GM21576 (cell line): ENCODE results near the gene ACBD6.

Experiments
- ATAC-seq: cut with Tn5 transposase; IDR thresholded peaks from one replicate; pipeline ENCODE4 v1.9.1; 2021; ENCODE audit warnings: mild to moderate bottlenecking, moderate library complexity; ENCODE audit not compliant: unreplicated experiment

The ACBD6 gene

DNA sequence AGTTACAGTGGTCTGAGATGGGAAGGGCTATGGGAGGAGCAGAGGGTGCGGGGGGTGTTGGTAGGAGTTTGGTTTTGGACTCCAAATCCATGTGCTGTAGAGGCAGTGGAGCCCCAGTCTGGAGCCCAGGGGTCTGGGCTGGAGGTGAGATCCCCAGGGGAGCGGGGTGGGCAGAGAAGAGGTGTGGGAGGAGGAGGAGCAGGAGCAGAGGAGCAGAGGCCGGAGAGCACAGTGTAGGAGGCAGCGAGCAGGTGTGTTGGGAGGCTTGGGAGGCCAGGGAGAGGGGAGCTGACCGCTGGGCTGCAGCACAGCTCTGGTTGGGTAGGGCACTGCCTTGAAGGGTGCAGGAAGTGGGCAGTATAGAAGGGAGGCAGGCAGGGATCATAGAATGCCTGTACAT is 243.4 kb downstream of the ACBD6 start:
- ATAC-seq: no peak

DNA sequence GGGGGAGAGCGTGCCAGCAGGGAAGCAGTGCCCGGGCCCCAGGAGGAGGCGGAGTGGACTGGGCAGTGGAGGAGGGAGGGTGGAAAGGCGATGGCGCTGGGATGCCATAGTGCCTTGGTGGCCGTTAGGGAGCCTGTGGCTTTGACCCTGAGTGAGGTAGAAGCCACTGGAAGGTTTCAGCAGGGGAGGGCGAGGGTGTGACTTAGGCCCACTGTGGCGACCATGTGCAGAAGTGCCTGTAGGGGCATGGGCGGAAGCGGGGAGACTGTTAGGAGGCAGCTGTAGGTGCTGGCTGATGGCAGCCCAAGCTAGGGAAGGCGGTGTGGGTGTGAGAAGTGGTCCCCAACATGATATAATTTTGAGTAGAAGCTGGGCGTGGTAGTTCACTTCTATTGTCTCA is 244.1 kb downstream of the ACBD6 start:
- ATAC-seq: no peak

DNA sequence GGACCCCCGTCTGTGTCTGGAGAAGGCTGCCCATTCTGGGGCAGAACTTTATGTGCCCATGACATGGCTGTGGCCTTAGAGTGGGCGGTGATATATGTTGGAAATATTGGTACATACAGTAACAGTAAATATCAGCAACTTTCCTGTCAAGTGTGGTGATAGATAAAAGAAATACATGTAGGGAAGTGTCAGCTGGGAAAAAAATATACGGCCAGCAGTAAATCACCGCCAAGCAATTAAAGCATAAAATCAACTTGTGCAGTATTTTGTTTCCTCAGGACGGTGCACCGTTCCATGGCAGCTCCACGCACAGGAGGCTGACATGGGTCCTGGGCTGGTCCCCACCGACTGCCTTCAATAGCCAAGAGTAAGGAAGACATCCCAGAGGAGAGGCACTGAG is 244.9 kb downstream of the ACBD6 start:
- no peak for ATAC-seq

DNA sequence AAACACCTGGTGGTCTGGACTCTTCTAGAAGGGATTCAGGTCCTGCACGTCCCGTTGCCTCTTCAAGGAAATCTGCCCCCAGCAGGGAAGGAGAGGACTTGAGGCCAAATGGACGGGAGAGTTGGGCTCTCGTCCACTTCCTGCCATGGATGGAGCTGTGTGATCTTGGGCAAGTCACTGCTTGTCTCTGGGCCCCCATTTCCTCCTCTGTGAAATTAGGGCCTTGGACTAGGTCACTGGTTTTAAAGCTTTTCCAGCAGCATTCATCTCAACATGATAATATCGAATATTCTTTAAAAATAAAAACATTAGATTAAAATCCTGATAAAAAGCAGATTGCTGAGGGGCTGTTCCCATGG is 245.4 kb downstream of the ACBD6 start:
- ATAC-seq: no peak

DNA sequence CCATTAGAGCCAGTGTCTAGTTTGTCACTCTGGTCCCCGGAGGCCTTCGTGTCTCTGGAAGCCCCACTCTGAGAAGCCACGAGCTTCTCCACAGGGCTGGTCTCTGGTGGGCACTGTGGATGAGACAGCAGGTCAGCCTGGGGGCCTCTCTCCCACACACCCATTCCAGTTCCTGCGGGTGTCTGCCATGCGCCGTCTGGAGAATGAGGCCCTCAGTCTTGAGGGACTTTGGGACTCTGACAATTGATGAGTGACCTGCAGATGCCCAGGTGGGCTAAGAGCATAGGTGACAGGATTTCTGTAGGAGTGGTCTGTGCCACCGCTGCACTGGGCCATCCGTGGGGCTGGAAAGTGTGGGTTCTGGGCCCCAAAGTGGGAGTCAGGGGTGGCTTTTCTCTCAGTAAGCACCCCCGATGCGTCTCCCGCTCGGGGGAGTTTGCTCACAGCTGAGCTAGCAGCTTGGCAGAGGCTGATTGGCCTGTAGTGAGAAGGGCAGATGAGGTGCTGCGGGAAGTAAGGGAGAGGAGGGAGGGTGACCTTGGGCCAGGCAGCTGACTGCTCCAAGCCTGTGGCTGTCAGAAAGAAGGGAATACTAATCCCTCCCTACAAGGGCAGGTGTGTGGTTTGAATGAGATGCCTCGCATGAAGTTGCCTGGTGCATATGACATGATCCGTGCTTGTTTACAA is 245.9 kb downstream of the ACBD6 start:
- ATAC-seq: no peak

DNA sequence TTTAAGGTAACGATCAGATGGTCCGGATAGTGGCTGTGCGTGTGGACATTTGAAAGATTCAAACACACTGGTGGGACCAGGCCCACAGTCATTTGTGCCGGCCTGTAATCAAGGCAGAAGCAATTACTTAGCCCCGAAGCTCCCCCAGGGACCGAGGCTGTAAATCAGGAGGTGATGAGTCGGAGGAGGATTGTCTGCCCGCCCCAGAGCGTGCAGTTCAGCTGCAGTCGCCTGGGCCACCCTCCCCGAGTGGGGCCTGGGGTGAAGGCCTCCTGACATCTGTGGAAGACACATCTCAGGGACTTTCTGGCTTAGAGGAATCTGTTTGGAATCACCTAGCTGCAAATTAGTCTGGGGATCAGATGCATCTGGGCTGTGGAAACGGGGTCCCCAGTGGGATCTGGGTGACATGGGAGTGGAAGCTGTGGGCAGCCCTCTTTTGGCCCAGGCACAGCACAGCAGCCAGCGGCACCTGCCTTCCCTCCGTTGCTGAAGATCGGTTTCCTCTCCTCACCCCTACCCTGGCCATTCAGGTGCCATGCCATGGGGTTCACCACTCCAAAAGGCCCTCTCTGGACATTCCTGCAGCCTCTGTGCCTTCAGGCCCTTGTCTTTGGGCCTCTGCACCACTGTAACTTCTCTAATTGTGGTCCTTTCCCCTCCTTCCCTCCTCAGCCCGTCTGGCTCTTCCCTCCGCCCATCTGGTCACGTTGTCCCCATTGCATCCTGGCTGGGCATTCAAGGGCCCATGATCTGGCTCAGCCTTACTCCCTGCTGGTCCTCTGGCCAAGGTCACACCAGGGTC is 246.6 kb downstream of the ACBD6 start:
- no peak for ATAC-seq

DNA sequence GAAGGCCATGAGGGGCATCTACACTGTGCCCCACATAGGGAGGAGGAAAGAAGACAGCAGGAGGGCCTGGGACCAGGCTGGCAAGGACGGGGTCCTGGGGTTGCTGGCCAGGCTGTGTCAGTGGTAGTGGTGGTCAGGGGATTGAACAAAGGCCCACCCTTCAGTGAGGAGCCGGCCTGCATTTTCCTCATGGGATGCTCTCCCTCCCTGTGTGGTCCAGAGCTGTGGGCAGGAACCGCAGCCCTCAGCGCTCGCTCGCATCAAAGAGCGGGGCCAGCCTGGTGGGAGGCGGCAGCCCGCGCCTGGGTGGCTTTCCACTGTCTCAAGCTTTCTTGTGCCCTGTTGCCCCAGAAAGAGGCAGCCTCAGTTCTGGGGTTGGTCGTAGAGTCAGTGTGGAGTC is 247.5 kb downstream of the ACBD6 start:
- no peak for ATAC-seq

DNA sequence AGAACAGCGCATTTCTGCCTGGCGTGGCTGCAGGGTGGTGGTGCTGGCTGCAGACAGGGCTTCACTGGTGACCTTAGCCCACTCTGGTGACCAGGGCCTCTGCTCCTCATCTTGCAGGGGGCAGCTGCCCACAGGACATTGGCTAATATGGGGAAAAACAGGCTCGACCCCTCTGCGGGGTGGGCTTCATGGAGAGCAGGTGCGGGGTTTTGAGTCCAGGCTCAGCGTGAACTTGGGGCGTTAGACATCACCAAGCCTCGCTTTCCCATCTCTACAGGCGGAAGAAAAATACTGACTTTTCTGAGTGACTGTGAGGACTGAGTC is 247.9 kb downstream of the ACBD6 start:
- no peak for ATAC-seq

DNA sequence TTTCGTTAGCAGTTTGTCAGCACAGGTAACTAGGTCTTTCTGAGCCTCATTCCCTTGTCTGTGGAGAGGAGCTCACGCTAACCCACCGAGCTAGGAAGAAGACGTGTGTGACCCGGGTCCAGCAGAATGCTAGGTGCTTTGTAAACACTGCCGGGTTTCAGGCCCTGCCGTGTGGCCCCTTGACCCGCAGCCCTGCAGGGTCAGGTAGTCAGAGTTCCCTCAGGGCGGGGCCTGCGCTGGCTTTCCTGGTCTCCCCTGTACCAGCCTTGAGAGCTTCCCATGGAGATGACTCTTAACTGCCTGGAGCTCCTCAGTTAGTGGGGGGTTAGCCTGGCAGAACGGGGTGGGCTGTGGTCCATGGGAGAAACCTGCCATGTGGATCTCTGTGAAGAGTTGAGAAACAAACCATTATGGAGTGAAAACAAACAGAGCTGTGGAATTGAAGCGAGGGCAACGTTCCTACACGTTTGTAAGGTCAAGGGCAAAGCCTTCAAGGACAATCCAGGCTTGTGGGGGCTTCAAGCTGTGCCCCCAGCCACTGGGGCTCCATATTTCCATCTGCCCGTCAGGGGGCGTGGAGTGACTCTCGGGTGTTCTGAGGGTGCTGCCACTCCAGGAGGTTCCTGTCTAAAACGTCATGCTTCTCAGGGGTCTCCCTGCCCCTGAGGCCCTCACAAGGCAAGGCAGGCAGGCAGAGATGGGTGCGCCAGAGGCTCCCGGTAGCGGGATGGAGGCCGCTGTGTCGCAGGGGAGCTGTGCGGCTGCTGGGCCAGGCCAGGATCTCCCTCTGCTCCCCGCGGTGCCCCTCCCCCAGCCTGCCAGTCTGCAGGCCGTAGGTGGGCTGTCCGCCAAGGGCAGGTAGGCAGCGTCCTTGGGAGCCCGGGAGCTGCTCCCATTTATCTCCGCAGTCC is 248.5 kb downstream of the ACBD6 start:
- no peak for ATAC-seq

DNA sequence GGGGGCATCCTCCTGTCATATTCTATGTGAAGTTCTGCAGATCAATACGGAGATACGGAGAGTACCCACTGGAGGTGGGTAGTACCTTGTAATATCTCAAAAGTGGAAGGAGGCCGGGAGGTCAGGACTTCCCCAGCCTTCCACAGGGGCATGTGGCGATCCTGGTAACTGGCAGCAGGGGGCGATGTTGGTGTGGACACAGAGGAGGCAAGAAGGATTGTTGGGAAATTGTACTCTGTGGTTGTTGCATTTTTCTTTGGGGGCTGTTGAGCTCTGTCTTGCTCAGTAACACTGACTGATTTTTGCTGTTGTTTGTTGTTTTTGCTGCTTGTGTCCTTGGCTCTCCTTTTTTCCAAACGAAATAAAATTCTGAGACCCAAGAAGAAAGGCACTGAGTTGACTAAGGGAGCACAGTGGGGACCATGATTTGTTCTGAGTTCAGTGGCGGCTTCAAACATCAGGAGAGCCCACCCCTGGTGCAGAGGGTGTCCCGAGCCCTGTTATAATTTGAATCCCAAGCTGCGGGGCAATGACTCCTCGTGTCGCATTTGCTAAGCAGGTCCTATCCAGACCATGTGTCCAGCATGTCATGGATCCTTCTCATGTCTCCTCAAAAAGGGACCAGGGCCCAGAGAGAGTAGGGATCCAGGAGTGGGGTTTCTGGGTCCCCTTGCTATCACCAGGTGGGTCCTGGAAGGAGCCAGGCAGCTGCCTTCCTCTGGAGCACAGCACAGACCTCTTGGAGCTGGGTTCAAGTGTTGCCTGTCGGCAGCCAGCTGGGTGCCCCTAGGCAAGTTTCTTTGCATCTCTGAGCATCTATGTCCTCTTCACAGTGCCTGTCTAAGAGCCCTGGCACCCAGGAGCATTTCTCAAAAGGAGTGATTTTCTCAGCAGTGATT is 249.5 kb downstream of the ACBD6 start:
- ATAC-seq: peak; percentile 76

DNA sequence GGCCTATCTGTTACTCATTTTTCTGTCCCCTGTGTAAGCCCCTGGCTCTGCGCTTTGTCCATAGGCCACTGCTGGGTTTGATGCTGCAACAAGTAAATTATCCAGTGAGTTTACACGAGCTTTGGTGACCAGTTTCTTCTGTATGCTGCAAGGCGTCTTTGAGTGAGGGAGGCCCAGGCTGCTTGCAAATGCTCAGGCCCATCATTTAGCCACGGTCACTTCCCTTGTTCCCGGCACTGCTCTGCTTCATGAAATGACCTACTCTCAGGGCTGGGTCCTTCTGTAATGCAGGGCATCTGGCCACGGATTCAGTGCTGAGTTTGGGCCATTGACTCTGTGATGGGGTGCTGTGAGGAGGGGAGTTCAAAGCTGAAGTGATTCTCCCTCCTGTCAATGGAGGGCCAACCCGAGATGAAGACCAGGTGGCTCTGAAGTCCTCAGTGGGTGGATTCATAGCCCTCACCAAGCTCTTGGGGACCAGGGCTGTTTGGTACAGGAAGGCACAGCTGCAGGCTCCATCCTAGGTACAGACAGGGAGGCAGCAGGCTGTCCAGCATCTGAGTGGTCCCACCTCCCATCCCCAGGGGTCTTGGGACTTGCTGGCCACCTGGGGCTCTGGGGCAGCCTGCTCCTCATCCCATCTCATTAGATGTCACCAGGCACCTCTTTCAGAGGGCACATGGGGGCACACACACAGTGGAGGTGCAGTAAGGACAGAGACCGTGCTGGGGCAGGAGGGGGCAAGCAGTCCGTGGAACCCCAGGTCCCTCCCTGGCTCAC is 250.7 kb downstream of the ACBD6 start:
- no peak for ATAC-seq

DNA sequence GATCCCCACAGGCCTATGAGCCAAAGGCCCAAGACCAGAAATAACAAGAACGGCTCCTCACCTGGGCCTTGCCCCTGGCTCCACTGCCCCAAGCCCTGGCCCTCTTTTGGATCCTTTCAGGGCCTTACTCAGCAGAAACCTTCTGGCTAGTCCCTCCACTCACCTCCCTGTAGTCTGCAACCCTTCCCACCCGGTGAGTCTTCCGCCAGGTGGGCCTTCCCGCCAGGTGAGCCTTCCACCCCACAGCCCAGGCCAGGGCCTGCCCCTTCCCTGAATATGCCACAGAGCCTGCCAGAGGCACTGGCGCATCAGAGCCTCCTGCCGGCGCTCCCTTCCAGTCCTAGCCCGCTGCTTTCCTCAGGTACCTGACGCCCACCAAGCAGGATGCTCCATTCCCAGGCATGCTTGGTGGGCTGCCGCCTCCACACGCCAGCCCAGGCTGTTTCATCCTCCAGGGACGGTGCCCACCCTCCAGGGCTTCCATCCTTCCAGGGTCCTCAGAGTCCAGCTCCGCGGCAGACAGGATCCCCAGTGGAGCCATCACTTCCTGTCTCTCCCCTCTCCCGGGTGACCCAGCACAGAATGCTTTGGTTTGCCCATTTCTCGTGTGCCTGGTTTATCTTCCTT is 251.4 kb downstream of the ACBD6 start:
- ATAC-seq: no peak

DNA sequence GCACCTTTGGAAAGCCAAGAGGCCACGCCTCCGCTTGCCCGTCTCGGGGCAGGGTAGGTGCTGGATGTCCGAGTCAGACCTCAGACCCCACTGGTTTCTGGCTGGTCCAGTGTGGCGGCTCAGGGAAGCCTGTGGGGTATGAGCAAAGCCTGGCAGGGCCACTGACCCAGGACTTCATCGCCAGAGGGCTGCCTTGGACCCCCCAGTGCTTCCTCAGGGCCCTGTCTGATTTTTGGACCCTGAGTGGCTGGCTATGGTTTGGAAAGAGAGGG is 251.9 kb downstream of the ACBD6 start:
- no peak for ATAC-seq

DNA sequence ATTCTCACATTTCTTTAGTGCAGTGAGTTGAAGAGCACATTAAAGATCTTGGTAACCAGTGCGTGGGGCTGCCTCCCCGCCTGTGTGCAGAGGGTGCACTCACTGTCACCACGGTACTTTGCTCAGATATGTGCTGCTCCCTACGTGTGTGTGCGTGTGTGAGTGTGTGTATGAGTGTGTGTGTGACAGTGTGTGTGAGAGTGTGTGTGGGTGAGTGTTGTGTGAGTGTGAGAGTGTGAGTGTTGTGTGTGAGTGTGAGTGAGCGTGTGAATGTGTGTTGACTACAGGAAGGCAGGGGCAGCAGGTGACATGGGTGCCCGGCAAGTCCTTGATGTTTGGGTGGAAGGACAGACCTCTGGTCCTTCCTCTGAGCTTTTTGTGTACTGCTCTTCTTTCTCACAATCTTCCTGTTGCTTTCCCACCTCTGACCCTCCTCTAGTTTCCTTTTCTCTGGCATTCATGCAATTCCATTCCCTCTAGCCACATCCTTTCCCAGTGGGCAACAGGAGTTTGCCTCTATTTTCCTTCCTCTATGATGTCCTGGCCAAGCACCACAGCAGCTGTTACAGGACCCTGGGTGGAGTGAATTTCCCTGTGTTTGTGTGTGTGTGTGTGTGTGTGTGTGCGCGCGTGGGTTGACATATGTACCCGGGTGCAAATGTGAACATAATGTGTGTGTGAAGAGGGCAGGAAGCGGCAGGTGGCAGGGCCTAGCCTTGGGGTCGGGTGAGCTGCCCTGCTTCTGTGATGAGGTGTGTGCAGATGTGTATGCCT is 252.5 kb downstream of the ACBD6 start:
- ATAC-seq: no peak

DNA sequence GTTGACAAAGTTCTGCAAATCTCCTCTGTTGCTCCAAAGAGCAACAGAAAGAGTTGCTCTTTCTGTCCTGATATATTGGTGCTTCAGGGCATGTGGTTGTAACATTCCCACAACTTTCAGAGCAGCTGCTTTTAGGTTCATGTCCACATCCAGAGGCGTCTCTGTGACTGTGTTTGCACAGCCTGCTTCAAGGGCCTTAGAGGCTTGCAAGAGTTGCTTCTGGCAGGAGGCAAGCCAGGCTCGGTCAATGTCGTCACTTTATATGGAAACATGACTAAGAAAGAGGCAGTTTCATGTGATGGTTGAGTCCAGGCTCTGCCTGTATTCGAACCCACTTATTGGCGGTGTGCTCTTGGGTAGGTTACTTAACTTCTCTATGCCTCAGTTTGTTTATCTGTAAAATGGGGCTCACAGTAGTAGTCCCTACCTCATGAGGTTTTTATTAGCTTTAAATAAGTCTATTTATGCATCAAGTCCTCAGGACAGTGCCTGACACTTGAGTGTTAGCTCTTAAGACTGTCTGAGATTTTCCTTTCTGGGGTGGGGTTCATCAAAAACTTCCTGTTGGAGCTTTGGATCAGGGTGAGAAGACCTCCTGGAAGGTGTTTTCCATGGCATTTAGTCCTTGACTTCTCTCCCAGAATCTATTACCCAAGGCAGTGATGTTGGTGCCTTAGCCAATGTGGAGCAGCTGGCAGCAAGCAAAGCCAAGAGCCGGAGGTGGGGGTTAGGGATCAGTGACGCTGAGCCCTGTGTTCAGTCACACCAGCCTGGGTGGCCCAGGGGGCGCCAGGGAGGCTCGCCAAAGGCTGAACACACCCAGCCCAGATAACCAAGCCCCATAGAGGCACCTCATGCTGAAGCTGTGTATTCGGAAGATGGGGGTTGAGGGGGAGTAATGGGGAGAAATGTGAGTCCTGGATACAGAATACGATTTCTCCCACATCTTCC is 253.4 kb downstream of the ACBD6 start:
- no peak for ATAC-seq

DNA sequence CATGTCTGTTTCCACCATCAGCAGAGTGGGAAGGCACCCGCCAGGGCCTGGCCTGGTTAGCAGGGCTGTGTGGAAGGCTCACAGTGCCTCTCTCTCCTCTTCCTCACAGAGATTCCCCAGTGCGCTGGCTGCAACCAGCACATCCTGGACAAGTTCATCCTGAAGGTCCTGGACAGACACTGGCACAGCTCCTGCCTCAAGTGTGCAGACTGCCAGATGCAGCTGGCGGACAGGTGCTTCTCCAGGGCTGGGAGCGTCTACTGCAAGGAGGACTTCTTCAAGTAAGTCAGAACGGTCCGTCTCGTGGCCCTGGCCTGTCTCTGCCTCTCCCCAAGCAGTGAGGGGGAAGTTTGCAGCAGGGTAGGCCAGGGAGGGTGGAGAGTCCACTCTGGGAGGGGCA is 254.2 kb downstream of the ACBD6 start:
- no peak for ATAC-seq

DNA sequence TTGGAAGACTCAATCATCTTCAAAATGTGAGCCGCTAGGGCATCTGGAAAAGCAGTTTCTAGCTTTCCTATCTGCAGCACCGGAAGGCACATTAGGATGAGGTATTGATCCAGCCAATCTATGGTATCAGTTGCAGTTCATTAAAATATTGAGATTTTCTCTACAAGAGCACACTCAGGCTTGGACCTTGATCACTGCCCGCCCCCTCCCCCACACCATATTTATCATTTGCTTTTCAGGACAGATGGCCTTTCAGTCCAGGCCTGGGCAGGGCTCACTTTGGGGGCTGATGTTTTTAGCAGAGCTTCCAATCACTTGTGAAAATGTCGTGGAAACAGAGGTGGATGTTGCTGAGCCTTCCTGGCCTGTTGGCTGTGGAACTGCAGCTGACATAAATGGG is 254.8 kb downstream of the ACBD6 start:
- ATAC-seq: no peak

DNA sequence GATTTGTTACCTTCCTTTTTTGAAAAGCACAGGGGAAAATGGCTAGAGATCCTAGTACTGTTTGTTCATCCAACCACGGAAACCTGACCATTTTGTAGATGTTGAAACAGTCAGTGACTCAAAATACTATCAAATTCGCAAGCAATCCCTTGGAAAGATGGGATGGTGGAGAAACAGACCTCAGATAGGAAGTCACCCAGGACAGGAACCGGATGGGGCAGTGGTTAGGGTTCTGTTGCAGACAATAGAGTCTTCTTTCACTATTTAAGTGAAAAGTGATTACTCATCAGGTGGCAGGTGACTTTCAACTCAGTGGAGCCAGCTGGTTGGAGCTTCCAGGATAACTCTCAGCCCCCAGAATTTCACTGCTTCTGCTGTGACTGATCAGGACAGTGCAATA is 255.3 kb downstream of the ACBD6 start:
- ATAC-seq: no peak
